Left kidney (tissue), 2 donors: Measurements from ENCODE around the gene AMDHD2. TPM values are rescaled to one million over a fixed set of nuclear protein-coding genes. Genes with fewer than 3 reads are reported as not detected.

Experiments used
- DNase-seq: peaks from one replicate; pipeline ENCODE4 v3.0.0-alpha.2; 2013
- polyA plus RNA-seq: library from polyadenylated mRNA; unstranded; fragments of 120-200 nt; gene quantifications from one replicate; pipeline ENCODE4 v1.2.1, GENCODE V29; 2013; ENCODE audit not compliant: insufficient read length

AMDHD2 gene
- polyA plus RNA-seq, 1 donor: 24.1 TPM

DNA sequence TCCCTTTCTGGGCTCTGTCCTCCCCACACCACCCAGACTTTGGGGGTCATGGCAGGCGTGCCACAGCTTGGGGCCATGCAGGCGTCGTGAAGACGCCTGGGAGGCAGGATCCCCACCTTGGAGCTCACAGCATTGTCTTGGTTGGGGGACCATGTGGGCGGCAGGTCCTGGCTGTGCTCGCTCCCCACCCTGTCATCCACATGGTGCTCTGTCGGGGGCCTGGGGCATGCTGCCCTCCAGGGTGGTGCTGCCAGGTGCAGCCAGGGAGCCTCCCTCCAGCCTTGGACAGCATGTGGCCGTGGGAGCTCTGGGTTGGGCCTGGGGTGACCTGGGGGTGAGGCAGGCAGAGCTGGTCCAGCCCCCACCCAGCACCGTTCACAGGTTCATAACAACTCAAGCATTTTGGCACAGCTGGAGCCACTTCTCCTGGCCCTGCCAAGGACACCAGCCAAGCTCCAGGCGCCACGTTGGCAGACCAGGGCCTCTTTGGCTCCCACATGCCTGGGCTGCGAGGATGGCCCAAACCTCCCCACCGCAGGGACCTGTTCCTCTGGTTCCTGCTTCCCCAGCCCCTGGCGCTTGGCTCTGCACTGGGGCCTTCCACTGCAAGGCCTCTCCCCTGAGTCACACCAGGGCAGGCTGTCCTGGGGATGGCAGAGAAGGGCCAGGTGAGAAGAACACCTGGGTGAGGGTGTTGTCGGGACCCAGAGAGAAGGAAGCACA lies 21.5 kb upstream of the AMDHD2 start:
- no peak for DNase-seq

DNA sequence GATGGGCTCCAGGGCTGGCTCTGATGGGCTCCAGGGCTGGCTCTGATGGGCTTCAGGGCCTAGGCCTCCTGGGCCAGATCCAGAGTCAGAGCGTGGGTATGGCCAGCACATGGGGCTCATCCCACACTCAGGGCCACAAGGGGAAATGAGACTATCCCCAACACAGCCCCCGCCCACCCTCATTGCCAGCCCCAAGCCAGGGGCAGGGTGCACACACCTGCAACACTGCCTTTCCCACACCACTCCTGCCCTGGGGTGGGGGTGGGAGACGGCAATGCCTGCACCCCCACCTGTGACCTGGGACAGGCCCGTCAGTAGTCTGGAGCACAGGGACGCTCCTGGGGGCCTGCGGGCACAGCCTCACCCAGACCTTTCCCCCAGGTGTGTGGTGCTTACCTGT lies 20.7 kb upstream of the AMDHD2 start:
- no peak for DNase-seq

DNA sequence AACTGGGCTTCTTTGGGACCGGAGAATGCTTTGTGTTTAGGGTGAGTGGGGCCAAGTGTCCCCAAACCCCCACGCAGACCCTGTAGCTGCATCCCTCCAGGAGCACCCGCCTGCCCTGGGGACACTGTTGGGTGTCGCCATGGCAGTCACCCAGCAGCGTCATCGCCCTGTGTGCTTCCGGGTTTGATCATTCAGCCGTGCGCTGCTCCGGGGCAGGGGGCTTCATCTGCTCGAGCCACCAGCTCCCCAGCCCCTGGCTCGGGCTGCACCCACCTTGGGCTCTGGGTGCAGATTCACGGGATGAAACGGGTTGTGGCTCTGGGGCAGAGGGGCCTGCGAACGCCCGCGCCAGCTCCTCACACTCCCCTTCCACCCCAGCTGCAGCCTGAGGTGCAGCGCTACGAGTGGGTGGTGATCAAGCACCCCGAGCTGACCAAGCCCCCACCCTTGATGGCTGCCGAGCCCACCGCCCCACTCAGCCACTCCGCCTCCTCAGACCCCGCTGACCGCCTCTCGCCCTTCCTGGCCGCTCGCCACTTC lies 20.2 kb upstream of the AMDHD2 start:
- no peak for DNase-seq

DNA sequence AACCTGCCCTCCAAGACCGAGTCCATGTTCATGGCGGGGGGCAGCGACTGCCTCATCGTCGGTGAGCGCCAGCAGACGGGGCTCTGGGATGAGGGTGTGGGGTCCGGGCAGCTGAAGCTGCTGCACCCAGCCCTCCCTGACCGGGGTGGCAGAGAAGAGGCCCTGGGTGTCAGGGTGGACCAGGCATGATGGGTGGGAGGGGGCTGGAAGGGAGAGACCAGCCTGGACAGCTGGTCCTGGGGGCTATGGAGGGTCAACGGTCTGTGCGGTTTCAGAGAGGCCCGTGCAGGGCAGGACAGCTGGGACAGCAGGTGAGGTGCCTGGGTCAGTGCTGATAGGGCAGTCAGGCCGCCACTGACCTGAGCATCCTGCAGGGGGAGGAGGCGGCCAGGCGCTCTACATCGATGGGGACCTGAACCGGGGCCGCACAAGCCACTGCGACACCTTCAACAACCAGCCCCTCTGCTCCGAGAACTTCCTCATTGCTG lies 19.7 kb upstream of the AMDHD2 start:
- no peak for DNase-seq

DNA sequence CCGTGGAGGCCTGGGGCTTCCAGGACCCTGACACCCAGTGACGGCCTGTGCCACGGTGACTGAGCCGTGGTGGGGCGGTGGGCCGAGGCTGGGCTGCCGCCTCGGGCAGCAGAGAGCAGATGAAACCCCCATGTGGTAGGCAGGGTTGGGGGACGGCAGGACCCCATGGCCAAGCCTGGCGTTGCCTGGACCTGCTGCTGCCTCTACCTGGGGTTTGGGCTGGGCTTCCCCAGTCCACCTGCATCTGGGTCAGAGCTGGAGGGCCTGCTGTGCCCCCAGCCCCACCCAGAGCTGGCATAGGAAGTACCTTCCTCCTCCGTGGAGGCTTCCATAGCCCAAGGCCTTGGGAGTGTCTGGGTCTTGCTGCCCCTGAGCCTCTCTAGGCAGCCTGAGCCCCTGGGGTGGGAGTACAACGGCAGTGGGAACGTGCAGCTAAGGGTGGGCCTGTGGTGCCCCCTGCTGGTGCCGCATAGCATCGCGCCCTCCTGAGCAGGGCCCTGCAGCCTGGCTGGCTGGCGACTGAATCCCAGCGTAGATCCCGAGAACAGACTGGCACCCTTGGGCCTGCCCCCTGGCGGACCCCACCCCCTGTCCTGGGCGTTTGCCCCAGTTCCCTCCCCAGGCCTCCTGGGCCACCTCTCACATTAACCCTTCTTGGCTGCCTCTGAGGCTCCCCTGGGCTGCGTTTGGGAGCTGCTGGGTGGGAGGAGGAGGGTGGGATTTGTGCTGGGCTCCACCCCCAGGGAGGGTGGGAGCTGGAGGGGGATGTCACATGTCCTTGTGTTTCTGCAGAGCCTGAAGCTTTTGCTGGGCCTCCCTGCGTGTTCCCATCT lies 19.0 kb upstream of the AMDHD2 start:
- DNase-seq: peak; percentile 88

DNA sequence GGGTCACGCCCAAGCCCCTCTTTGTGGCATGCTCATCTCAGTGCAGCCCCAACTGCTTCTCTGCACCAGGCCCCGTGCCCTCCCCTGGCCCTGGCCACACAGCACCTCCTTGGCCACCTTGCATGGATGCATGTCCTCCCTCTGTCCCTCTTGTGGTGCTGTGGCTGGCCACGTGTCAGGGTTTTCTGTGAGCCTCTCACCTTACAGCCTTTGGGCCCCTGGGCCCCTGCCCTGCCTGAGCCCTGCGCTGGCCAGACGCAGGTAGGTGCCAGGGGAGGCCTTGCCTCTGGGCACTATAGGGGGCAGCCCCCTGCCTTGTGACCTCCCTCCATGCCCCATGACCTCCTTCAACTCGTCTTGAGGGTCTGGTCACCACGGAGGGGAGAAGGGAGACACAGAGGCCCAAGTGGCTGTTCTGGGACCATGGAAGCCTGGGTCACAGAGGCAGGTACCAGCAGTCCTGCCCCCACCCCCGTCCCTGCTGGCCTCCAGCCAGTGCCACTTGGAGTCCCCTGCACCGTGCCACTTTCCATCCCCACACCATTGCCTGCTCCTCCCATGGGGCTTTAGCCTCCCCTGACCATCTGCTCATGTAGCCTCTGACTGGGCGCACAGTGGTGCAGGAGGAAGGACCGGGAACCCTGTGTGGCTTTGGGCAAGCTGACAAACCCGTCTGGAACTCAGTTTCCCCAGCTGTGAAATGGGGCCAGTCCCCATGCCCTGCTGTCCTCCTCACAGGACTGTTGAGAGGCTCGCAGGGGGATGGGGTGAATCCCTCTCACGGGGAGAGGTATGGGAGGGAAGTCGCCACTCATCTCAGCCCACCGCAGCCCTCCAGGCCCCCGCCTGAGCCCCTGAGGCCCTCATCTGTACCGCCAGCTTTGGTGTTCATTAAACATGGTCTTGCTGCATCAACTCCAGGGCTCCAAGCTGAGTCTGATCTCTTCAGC lies 17.9 kb upstream of the AMDHD2 start:
- no peak for DNase-seq

DNA sequence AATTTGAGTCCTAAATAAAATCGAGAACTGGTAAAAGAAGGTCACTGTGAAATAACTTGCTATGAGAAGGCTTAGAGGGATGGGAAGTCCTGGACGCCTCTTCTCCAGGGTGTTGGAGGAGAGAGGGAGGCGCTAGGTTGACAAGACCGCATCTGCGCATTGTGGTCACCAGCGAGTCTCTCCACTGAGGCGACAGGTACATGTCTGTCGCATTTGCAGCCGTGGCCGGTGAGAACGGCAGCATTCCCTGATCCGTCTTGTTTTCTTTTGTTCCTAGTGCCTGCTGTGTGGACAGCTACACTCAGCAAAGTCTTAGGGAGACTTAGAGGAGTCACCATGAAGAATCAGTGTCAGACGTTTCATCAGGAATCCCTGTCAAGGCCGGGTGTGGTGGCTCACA lies 14.5 kb upstream of the AMDHD2 start:
- DNase-seq: no peak

DNA sequence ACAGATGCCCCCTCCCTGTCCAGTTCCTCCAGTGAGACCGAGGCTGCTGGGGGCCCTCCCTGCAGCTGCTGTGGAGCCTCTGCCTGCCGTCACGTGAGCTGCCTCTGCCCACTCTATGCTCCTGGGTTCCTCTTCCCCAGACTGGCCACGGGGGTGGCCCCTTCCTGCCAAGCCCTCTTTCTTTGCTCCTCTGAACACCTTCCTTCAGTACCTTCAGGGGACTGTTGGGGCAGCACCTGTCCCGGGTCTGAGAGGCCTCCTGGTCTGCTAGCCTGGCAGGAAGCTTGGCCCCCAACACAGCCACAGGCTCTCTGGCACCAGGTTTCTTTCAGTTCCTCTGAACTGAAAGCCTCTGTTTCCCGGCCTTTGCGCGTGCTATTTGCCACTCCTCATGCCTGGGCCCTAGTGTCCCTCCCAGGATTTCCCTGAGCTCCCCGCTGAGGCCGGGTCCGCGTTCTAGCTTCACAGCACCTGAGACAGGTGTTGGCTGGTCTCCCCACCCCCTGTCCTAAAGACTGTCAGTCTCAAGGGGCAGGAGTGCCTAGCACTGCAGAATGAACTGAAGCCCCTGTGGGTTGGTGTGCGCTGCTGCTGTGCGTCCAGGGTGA lies 13.0 kb upstream of the AMDHD2 start:
- no peak for DNase-seq

DNA sequence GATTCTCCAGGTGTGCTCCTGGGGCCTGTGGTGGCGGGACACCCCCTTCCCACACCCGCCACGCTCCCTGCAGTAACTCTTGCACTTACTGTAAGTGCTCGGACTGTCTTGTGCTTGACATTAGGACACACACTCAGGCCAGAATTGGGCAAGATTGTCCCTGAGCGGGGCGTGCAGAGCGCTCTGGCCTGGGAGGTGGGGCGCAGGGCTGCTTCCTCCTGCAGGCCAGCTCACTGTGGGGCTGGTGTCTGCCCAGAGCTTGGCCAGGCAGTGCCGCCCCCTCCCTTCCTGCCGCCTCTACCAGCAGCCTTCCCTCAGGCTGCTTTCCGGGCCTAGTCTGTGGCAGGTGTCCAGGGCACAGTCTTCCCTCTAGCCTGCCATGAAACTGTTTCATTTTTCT lies 12.5 kb upstream of the AMDHD2 start:
- no peak for DNase-seq

DNA sequence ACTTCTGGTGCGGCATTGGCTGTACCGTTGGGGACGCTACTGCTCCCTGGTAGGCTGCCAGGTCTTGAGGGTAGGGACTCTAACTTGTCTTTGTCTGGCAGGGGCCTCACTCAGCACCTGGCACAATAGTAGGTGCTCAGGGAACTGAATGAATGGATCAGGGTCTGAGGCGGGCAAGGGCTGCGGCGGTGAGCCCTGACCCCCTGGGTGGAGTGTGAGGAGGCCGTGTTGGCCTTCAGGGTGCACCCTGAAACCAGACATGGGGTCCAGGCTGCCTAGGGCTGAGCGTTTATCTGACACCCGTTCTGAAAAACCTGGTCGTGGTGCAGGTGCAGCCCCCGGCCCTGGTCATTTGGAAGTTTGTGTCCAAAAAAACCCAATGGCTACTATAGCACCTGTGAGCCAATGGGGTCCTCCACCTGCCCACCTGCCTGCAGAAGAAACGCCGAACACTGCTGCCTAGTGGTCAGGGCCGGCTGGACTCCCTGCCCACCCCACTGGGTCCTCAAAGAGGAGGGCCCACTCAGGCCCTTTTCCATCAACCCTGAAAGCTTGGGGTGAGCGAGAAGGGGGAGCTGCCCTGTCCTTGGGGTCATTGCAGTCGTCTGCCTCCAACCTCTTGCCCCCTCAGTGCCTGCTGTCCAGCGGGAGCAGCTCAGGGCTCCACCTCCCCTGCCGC lies 11.3 kb upstream of the AMDHD2 start:
- no peak for DNase-seq

DNA sequence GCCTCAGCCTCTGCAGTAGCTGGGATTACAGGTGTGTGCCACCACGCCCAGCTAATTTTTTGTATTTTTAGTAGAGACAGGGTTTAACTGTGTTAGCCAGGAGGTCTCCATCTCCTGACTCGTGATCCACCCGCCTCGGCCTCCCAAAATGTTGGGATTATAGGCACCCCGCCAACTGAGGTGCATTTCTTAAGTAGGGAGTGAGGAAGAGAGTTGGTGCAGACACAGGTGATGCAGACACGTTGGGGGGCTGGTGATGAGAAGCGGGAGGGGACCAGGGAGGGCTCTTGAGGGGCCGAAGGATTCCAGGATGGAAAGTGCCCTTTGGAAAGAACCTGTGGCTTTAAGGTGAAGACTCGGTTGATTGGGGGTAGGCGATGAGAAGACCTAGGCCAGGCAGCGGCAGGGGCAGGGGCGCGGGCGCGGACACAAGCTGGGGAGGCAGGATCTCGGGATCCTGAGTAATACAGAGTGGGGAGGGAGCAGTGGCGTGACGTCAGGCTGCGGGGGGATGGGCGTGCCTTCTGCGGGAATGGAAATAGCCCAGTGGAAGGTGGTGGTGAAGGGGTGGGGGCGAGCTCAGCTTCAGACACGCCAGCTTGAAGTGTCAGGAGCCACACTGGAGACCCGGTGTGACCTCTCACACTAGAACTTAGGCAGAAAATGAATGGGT lies 8.9 kb upstream of the AMDHD2 start:
- DNase-seq: no peak

DNA sequence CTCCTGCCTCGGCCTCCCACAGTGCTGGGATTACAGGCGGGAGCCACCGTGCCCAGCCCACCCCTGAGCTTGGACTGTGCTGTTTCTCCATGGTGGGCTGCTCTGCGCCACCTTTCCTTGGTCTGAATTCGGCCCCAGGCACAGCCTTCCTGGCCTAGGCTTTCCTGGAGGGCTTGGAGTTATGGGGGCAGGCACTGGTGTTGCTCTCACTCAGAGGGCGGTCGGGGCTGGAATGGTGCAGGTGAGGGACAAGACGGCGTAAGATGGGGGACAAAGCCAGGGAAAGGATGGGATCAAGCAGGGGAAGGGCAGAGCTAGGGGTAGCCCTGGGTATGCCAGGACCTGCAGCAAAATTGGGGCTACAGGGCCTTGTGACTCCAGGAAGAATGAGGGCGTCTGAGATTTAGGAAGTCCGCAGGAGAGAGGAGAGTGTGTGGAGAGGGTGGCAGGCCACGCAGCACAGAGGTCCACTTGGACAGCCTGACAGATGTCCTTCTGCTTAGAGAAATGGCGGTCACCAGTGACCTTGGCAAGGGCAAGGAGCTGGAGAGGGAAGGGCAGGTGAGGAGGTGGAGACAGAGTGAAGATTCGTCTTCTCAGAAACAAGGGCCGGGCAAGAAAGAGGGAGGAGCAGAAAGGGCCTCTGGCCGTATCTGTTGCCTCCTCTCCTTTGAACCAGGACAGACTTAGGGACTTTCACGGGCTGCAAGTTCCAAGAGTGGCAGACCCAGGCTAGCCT lies 8.0 kb upstream of the AMDHD2 start:
- no peak for DNase-seq

DNA sequence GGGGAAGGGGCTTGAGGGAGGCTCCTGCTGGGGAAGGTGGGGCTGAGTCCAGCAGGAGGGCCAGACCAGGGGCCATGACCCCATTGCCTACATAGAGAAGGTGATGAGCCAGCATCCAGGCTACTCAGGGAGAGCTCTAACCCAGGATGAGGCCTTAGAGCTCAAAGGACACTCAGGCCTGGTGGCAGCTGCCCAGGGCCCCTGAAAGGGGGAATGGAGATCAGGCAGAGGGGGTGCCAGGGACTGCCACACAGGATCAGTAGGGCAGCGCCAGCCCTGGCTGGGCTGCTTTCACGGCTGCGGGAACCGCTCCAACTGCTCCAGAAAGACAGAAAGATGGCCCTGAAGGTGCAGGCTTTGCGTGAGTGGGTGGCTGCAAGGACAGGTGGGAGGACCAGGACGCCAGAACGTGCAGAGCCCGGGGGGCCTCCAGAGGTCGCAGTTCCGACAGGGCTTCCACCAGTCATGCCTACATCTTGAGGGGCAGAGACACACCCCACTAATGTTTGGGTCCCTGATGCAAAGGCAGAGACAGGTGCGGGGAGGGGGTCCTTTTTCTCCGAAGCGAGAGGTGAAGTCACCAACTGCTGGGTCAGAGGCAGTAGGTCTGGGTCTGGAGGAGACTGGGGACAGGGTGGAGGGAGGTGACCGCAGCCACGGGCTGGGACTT lies 7.3 kb upstream of the AMDHD2 start:
- DNase-seq: no peak

DNA sequence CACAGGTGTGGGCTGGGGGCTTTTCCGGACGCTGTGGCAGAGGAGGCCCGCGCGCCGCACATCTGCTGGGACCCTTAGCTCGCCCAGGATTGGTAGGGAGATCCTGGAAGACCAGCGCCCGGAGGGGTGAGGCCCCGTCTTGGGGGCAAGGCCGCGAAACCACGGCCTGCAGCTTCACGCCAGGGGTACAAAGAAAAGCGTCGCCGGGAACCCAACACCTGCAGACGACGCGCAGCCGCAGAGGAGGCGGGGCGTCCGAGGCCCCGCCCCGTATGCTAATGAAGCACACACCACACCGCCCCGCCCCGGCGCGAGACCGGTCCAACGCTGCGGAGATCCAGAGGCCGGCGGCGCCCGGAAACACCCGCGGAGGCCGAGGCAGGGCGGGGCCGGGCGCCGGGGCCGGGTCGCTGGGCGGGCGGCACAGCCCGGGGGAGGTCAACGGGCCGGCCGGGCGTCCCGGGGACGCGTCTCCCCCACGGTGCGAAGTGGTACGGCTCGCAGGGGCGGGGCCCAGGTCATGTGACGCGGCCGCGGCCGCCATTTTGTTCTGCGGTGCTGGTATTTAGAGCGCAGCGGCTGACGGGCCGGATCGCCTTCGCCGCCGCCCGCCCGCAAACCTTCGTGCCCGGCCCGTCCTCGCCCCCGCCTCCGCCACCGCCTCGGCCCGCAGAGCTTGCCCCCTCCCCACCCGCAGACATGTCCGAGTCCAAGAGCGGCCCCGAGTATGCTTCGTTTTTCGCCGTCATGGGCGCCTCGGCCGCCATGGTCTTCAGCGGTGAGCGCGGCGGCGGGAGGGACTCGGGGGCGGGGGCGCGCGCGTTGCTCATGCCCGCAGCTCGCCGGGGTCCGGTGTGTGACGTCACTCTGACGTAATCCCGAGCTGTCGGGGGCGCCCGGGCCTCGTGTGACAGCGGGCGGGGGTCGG lies 6.5 kb upstream of the AMDHD2 start, which contains the start of gene ATP6V0C:
Gene ATP6V0C (plus strand): TSS at position 548 of the 928 bp plus-strand sequence. CDS start 152 bp downstream, at position 700.
- peak; percentile 89 for DNase-seq

DNA sequence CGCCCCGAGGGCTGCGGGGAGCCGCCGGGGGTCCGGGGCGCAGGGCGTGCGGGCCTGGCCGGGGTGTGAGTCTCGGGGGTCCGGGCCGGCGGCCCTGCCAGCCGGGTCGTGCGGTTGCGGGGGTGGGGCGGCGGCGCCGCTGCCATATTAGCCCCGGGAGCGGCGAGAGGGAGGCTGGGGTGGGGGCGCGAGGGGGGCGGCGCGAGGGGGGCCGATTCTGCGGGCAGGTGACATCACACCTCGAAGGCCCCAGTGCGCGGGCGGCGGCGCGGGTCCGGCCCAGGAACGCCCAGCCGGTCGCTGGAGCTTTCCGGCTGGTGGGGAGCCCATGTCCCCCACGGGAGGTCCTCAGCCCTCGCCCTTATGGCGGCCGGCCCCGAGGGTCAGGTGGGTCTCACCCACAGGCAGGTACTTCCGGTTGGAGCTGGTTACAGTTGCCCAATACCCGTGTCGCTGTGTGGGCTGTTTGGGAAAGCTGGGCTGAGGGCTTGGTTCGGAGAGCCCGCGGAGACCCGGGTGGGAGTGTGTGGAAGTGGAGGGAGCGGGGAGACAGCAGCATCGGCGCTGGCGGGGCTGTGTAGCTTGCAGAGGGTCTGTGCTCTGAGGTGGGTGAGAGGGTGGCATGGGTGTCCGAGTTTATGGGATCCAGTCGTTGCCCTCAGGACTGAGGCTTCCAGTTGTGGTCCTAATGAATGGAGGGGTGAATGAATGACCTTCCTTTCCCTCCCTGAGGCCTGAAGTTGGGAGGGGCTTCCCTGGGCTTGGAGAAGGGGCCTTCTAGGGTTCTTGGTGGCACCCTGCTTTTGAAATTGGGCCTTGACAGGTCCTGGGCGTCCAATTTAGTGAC lies 5.6 kb upstream of the AMDHD2 start:
- DNase-seq: no peak

DNA sequence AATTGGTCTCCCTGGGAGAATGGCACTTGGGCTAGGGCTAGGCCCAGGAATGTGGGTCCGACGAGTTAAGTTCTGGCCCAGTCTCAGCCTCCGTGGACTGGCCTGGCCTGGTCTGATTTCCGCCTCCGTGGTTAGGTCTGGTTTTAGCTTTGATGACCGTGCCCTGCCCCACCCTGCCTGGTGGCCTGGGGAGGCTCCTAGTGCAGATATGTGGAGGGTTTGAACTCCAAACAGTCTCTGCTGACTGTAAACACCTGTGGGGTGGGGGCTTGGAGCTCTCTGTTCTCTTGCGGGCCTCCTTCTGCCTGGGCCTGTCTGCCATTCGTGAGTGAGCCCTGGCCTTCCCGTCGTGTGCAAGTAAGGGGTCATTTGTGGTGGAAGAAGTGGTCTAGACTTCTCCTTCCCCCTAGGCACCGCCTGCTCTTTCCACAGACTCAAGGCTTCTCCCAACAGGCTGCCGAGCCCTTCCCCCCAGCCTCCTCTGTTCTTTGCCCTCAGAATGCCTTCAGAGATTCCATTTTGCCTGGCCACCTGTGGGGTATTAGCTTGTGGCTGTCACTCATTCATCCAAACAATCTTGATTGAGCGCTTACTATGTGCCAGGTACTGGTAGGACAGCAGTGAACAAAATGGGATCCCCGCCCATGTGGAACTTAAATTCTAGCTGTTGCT lies 4.9 kb upstream of the AMDHD2 start:
- DNase-seq: no peak
